Hepatic stellate cell (primary cell): ENCODE measurements around the gene CRY2.
"Not testable (repeated sequence)": the region's sequence is repeated elsewhere in the genome, so short reads cannot be mapped to it uniquely, and the experiment has no call there.

Experiments used
- DNase-seq: peaks from one replicate; pipeline ENCODE4 v3.0.0; 2011; ENCODE audit warnings: low spot score

Gene CRY2

DNA sequence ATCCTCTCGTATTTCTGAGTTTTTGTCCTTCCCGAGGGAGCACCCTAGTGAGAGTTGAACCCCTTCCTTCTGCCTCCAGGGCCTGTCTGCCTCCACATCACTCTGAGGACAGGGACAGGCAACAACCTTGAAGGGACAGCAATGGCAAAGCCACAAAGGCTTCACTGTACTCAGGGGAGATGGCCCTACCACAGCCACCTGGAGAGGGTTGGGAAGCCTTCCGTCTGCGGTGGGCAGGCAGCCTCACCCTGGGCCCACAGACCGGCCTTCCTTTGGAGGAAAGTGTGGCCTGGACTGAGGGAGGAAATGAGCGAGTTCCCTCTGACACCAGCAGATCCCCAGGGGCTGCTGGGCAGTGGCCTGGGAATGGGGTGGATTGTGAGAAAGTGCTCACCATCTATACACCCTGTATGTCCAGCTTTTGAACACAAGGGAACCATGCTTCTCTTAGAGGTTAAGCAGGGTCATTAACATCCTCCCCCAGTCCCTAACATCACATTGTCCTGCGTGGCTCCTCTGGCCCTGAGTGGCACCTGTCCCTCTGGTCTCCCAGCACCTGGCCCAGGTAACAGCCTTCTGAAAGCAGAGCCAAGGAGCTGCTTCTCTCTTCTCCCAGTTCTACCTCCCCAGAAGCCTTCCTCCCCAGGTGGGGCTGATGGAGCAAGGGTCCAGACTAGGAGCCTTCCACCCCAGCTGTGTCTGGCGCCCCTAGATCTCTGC lies 35.5 kb upstream of the CRY2 start:
- DNase-seq = no peak

DNA sequence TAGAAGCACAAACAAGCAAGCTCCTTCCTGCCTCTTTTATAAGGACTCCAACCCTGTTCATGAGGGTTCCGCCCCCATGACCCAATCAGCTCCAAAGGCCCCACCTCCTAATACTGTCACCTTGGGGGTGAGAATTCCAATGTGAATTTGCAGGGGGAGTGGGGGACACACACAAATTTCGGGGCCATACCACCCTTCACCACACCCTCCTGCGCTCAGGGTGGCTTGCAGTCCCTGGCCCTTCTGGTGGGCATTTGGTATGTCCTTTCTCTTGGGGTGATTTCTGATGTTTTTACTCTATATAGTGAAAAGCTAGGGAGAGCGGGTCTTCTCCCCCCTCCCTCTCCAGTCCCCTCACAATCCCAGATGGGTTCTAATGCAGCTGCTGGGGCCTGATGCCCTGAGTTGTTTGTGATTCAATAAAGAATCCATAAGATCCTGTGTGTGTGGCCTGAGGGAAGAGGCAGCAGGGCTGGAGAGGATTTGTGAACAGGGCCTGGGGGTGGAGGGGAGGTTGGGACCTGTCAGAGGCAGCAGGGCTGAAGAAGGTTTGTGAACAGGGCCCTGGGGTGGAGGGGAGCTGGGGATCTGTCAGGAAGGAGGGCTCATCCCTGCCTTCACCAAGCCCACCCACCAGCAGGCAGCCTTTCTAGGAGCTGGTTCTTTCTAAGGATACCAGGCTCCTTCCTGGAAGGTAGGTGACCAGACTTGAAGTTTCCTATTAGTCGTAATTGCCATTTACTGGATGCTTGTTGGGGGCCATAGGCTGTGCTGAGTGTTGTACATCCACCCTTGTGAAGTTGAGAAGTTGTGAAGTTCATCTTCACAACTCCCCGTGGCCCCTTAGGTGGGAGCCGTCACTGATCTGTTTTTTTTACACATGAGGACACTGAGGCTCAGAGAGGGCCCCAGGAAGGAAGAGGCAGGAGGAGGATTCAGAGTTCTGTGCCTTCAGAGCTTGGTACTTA lies 34.4 kb upstream of the CRY2 start:
- DNase-seq = no peak

DNA sequence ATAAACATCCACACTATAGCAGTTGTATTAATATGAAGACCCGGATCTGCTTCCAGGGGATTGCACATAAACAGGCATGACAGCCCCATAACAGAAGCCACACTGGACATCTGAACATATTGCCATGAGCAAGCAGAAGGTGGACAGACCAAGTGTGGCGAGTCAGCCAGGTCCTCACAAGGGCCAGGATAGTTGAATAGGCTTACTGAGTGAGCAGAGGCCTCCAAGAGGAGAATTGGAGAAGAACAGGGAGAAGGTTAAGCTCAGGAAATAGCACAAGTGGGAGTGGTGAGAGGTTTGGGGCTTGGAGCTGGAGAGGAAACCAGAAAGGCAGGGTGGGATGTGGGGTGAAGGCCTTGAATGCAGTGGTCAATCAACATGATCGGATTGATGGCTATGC lies 31.5 kb upstream of the CRY2 start:
- peak; percentile 44 for DNase-seq

DNA sequence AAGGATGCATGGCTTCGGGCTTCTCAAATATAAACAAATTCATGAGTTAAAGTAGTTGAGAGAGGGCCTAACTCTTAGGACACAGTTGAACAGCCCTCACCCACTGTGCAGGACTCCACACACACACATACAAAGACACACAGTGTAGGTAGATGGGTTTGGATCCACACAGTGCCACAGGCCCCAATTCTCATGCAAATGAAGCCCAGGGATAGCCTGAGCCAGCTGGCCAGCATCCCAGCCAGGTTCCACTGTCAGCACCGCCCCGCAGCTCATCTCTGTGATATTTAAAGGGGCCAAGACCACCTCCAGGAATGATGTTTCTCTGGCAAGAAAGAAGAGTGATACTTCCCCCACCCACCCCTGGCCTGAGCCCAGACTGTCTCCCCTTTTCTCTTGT lies 30.7 kb upstream of the CRY2 start:
- DNase-seq = no peak

DNA sequence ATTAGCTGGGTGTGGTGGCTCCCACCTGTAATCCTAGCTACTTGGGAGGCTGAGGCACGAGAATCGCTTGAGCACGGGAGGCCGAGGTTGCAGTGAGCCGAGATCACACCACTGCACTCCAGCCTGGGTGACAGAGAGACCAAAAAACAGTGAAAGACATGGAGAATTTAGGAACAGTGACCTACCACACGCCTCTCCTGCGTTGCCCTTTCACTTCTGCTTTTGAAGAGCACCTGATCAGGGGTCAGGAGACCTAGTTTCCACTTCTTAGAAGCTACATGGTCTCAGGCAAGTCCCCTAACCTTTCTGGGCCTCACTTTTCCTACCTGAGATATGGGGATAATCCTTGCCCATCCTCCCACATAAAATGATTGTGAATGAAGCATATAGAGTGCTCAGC lies 30.1 kb upstream of the CRY2 start:
- no peak for DNase-seq

DNA sequence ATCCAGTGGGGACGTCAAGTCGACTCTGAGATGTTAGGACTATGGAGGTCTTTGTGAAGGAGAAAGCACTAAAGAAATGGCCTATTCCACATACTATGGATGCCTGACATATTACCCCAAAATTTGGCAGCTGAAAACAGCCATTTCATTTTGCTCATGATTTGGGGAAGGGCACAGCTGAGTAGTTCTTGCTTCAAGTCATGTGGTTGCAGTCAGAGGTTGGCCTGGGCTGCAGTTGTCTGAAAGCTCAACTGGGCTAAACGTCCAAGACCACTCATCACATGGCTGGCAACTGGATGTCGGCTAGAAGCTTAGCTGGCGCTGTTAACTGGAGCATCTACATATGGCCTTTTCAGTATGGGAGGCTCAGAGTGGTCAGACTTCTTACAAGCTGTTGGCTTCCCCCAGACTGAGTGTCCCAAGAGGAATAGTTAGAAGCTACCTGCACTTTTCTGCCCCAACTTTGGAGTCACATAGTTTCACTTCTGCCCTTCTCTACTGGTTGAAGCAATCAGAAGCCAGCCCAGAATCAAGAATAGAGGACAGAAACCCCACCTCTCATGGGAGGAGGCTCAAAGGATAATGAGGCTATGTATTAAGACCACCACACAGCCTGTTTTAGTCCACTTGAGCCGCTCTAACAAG lies 28.2 kb upstream of the CRY2 start:
- no peak for DNase-seq

DNA sequence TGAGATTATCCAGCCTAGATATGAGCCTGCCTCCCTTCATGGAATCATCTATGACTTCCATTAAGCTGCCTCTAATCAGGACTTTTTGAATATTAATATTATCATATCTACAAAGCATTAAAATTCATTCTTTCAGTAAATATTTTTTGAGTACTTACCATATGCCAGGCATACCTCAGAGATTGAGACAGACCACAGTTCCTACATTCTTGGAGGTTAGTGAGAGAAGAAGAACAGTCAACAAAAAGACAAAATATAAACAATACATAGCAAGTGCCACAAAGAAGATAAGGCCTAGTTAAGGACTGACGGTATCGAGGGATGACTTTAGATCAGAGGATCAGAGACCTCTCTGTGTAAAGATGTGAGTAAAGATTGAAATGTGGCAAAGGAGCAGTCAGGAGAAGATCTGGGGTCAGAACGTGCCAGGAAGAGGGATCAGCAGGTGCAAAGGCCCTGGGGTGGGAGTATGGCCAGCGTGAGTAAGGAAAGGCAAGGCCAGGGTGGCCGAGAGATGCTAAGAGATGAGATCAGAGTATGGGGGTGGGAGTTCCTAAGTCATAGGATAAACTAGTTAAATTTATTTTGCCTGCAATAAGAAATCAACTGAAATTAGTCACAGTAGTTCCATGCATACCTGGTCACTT lies 26.9 kb upstream of the CRY2 start:
- no peak for DNase-seq

DNA sequence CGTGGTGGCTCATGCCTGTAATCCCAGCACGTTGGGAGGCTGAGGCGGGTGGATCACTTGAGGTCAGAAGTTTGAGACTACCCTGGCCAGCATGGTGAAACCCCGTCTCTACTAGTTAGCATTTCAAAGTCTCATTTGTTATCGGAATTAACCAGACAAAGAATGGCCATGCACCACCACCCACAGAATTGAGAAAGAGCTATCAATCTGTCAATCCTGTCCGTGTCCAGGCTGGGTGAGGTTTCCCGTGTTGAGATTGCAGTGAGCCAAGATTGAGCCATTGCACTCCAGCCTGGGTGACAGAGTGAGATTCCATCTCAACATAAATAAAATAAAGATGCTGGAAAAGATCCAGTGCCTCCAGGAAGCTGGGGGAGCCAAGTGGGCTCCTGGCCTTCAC lies 20.8 kb upstream of the CRY2 start:
- DNase-seq = not testable (repeated sequence)

DNA sequence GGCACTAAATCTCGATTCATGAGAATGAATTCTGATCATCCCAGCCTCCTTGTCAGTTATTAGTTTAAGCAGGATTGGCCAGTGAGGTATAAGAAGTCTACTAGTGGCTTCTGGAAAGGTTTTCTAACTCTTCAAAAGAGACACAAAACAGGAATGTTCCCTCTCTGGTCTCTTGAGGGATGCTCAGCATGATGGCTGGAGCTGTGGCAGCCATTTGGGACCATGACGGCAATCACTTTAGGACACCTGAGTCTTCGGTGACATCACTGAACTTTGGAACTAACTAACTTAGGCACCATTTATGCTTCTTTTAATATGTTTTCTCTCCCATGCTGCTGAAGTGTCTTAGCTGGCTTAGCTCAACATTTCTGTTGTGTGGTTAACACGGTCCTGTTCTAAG lies 20.2 kb upstream of the CRY2 start:
- no peak for DNase-seq

DNA sequence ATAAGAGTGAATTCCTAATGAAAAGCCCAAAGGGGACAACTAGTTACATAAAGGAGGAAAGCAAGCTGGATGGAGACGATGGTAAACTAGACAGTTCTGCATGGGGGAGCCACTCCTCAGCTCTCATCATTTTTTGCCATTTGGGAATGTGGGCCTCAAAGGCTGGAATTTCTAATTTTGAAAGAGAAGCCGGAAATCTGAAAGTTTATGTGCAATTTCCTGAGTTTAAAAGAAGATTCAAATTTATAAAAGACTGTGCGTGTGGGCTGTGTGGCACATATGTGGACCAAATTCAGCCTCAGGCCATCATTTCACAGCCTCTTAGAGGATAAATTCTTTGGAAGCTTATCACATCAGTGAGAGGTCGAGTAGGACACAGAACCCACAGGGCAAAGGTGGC lies 18.3 kb upstream of the CRY2 start:
- no peak for DNase-seq

DNA sequence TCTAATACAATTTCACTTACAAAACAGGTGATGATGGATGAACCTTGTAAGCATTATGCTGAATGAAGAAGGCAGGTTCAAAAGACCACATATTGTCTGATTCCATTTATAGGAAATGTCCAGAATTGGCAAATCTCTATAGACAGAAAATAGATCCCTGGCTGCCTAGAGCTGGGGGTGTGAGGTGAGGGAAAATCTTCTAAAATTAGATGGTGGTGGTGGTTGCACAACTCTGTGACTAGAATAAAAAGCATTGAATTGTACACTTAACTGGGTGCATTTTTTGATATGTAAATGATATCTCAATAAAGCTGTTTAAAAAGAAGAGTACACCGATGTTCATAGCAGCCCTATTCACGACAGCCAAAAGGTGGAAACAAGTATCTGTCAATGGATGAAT lies 16.7 kb upstream of the CRY2 start:
- DNase-seq = no peak

DNA sequence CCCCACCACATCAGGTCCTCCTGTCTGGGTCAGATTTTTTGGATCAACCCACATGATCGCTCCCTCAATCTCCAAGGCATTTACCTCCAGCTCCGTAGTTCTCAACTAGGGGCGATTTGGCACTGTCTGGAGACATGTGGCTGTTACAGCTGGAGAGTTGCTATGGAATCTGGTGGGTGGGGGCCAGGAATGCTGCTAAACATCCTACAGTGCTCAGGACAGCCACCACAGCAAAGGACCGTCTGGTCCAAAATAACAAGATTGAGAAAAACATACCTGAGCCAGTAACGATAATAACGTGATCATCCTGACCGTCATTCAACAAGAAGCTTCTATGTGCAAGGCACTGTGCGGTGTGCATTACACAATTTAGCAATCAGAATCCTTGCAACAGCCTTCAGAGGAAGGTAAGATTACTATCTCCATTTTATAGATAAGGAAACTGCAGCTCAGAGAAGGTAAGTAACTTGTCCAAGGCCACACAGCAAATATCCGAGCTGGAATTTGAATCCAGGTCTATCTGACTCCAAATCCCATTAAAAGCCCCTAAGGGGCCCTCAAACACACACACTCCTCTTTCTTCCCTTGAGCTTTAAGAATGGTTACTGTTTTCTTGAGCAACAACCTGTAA lies 14.3 kb upstream of the CRY2 start:
- no peak for DNase-seq

DNA sequence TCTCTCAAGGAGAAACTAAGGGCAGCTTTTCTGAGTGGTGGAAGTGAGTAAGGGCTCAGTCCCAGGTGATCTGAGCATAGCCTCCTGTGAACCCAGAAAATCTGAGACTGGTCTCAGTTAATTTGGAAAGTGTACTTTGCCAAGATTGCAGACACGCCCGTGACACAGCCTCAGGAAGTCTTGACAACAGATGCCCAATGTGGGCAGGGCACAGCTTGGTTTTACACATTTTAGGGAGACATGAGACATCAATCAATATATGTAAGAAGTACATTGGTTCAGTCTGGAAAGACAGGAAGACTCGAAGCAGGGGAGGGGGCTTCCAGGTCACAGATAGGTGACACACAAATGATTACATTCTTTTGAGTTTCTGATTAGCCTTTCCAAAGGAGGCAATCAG lies 13.5 kb upstream of the CRY2 start:
- DNase-seq = no peak

DNA sequence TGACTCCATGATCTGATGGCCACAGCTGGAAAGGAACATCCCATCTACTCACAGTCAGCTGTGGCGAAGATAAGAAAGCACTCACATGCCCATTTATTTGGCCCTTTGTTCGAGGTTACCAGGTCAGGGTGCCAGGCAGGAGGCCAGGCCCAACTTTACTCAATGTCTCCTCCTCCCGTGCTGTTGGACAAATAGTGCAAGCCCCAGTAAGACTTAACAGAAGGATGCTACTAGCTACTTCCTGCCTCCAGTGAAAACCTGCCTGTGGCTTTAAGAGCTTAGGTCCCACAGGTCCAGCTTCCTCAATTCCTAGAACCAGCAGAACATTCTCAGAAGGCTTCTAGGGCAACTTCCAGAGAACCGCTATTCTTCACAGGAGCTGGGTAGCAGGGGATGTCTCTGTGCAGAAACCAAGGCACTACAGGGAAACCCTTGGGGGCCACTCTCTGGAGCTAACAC lies 12.9 kb upstream of the CRY2 start:
- DNase-seq = no peak

DNA sequence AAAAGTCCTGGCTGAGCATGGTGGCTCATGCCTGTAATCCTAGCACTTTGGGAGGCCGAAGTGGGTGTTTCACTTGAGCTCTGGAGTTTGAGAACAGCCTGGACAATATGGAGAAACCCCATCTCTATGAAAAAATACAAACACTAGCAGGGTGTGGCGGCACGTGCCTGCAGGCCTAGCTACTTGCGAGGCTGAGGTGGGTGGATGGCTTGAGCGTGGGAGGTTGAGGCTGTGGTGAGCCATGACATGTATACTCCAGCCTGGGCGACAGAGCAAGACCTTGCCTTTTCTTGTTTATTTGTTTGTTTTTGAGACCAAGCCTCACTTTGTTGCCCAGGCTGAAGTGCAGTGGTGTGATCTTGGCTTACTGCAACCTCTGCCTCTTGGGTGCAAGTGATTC lies 8.1 kb upstream of the CRY2 start:
- DNase-seq = no peak

DNA sequence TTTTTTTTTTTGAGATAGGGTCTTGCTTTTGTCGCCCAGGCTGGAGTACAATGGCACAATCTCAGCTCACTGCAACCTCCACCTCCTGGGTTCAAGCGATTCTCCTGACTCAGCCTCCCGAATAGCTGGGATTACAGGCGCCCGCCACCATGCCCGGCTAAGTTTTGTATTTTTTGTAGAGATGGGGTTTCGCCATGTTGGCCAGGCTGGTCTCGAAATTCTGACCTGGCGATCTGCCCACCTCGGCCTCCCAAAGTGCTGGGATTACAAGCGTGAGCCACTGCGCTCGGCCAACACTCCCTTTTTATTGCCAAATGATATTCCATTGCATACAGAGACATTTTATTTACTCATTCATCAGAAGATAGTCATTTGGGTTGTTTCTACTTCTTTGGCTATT lies 7.0 kb upstream of the CRY2 start:
- DNase-seq = not testable (repeated sequence)

DNA sequence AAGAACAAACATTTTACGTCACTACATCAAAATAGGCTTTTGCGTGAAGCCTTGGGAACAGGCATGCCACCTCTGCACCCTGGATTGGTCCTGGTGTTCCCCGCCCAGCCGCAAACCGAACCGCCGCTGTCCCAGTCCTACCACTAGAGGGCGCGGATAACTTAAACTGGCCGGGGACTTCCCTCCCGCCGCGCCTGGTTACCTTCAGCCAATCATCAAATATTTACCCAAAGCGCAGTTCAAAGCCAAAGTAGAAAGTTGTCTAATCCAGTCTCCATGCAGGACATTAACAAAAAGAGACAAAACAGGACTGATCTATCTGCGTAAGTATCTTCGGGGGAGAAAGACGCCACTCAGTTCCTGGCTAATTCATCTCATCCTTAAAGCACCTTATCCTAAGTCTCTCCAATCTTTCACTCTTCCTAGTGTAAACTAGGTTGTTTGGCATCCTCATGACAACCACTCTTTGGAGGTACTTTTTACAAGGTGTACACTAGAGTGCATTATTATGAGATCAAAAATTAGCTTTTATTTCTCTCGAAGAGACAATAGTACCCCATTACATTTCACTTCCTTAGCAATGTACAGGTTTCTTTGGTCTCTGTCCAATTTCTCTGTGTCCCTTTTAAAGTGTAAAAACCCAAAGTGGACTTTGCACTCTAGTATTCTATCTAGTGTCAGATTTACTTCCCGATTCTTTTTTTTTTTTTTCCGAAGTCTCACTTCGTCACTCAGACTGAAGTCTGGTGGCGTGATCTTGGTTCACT lies 3.9 kb upstream of the CRY2 start:
- peak; percentile 85 for DNase-seq

DNA sequence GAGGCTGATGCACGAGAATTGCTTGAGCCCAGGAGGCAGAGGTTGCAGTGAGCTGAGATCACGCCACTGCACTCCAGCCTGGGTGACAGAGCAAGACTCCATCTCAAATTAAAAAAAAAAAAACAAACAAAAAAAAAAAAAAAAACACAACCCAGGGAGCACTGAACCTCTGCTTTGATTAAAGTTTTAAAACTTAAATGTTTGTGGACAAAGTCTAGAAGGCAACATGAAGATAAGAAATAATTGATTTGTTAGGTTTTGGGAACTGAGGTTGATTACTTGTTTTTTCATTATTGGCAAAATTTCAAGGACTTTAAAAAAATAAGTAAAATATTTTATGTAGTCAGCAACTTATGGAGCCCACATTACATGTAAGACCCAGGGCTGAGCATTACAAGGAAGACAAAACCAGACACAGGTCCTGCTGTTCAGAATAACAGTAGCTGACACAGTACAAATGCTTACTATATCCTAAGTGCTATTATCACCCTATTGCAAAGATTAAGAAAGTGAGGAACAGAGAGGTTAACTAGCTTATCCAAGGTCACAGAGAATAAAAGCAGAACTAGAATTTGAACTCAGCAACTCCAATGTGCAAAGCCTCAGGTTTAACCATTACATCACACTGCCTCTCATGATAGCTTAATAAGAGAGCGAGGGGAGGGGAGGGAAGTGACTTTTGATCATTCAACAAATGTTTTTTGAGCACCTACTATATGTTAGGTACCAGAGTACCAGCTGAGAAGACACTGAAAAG lies 2.3 kb upstream of the CRY2 start:
- no peak for DNase-seq

DNA sequence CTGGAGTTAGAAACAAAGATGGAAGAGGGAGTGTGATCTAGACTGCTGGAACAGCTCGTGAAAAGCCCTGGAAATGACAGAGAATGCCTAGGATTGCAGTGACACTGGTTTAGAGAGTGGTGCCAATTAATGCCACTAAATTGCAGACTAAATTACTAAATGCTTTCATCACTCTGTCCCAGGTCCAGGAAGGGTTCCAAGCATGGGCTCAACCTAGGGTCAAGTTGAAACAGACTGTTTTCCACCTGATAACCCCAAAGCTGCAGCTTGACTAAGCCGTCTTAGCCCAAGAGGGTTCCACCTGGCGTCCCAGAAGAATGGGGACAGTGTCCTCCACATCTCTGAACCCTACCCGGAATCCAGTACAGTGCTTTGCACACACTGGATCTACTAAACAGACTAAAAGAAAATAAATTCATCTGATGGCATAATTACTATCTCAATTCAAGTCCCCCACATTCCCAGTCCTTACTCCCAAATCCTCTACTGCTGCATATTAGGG lies 1.1 kb upstream of the CRY2 start:
- DNase-seq = no peak

DNA sequence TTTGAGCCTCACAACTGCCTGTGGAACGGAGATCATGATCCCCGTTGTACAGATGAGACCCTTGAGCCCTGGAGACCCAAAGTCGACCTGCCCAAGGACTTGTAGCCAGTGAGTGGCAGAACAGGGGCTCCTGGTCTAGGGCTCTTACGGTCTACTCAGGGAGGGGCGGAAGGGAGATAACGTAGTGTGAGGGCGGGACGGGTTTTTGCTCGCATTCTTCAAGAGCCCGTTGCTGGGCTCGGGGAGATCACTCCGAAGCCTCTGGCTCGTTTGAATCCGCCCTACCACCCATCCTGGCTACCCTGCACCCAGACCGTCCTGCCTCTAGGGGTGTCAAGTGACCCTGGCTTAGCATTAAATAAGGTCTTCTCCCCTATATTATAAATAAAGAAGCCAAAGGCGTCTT lies 639 bp downstream of the CRY2 start:
- DNase-seq = peak; percentile 57
